Heart left ventricle (tissue), 16 donors: Measurements from ENCODE around the gene ZFR2. TPM values are rescaled to one million over a fixed set of nuclear protein-coding genes. Genes with fewer than 3 reads are reported as not detected.

Experiments
- ATAC-seq, 4 donors: fragments of 200-7000 bp; cut with Tn5 transposase; one replicate each; pipeline ENCODE4 v1.9.1; 2020 to 2022; ENCODE audit warnings: moderate library complexity in 4 of 4, mild to moderate bottlenecking in 3 of 4, moderate number of reproducible peaks in 1 of 4
- DNase-seq, 5 donors: peaks; one replicate each; pipeline ENCODE4 v3.0.0-alpha.2; 2020
- H3K27ac ChIP-seq, 12 donors: fragments of 200-600 bp; sonication (generic) in 4 of 12; one replicate each; pipeline versions ENCODE4 v1.5.0 to v1.8.0; 2016 to 2022; ENCODE audit warnings: mild to moderate bottlenecking in 2 of 12
- H3K27me3 ChIP-seq, 9 donors: fragments of 200-600 bp; sonication (generic) in 2 of 9; one replicate each; pipeline versions ENCODE4 v1.5.1 to v1.8.0; 2016 to 2022; ENCODE audit warnings: mild to moderate bottlenecking in 3 of 9
- H3K36me3 ChIP-seq, 9 donors: fragments of 200-600 bp; sonication (generic) in 2 of 9; one replicate each; pipeline versions ENCODE4 v1.5.0 to v1.8.0; 2018 to 2022; ENCODE audit warnings: mild to moderate bottlenecking in 2 of 9
- H3K4me1 ChIP-seq, 12 donors: fragments of 200-600 bp; sonication (generic) in 4 of 12; one replicate each; pipeline versions ENCODE4 v1.5.0 to v1.8.0; 2016 to 2022; ENCODE audit warnings: mild to moderate bottlenecking in 3 of 12
- H3K4me3 ChIP-seq, 12 donors: fragments of 200-600 bp; sonication (generic) in 4 of 12; one replicate each; pipeline versions ENCODE4 v1.5.0 to v1.8.0; 2017 to 2022; ENCODE audit warnings: mild to moderate bottlenecking in 9 of 12, moderate library complexity in 4 of 12
- H3K9me3 ChIP-seq, 12 donors: fragments of 200-600 bp; sonication (generic) in 4 of 12; one replicate each; pipeline versions ENCODE4 v1.5.0 to v1.8.0; 2016 to 2022; ENCODE audit warnings: mild to moderate bottlenecking in 1 of 12
- CTCF ChIP-seq, 12 donors: fragments of 200-600 bp; sonication (generic) in 4 of 12; IDR thresholded peaks; one replicate each; pipeline versions ENCODE4 v1.5.0 to v1.8.0; 2018 to 2022; ENCODE audit warnings: antibody characterized with exemption in 12 of 12, mild to moderate bottlenecking in 5 of 12
- POLR2A ChIP-seq, 2 donors: fragments of 450-650 bp; IDR thresholded peaks; one replicate each; pipeline ENCODE4 v1.6.1; 2017; ENCODE audit warnings: antibody characterized with exemption in 2 of 2, mild to moderate bottlenecking in 2 of 2, moderate library complexity in 2 of 2
- WGBS, 4 donors: extraction: QIAGEN DNeasy Blood & Tissue Kit in 2 of 4; methylation state at CpG; one replicate each; pipeline versions ENCODE4 v1.1.5 to v1.1.7; 2013 to 2018; 5-methylcytosine and 5-hydroxymethylcytosine counted together
- intact Hi-C, 10 donors: fragments of 100-400 bp; cut with DNase I; formaldehyde crosslinking; loops; one replicate each; pipeline versions ENCODE4 v1.11.1 to v1.14.2; 2022
- polyA plus RNA-seq, 2 donors: library from polyadenylated mRNA; stranded (reverse); fragments of 200-250 nt; gene quantifications; one replicate each; pipeline ENCODE4 v1.2.3, GENCODE V29; 2013
- total RNA-seq, 9 donors: library from RNA; depleted of rRNA in 2 of 9; stranded (reverse); fragments of >200 nt in 2 of 9; fragmentation: NEBNext Ultra II Directional in 3 of 9; extraction: Animal tissue kit (Norgen Biotek cat#: 25700) in 3 of 9; gene quantifications; one replicate each; pipeline versions ENCODE4 v1.1.0 to v1.2.4, GENCODE V29; 2016 to 2023
- donor health status: ischemic (EF 13 %, LVEDD 7.1; RV severe dilation, severe dysfunction).
- donor health status: healthy with polysubstance abuse.
- donor health status: DM: no; HTN: yes; CAD: no.
- donor health status: DM: no; HTN: no; CAD: no.
- donor health status: ischemic (EF 25% LVEDD 6.9; RV normal size, moderate dysfunction).
- donor health status: ischemic (EF 25% LVEDD 5.7; RV mildly dilated, moderate dysfunction).
- donor health status: healthy.
- donor health status: DM: yes; HTN: yes; CAD: no.
- donor health status: ischemic (EF 35%, LVEDD 5.7; RV mildly dilated, moderate dysfunction).
- donor health status: nonischemic (EF 11% LVEDD 7.7; RV severe dilation, severe dysfunction).
- donor health status: DM: yes; HTN: yes; CAD: no.
- donor health status: PGD.
- donor health status: ischemic (EF 29% LVEDD 5.4; RV normal size, mild dysfunction).
- donor health status: nonischemic (EF 23%, LVEDD 6.1; RV moderate dilation, normal function).

ZFR2 gene
- total and polyA plus RNA-seq, 11 donors = 0.08 to 0.16 TPM; not detected in 9

GRCh38 chr19:3774621-3775373 is 94.0 kb downstream of the ZFR2 start:
- no peaks in the 10 kb centered on the region for H3K4me1 ChIP-seq
- no peaks in the 10 kb centered on the region for H3K36me3 ChIP-seq
- H3K27ac ChIP-seq = no peak overlapping the region
- WGBS, 4 donors = 68 to 72% (median 70%) methylated on average over 15 to 25 of the region's 25 CpGs
- intact Hi-C loops = loop anchor here in 1 of 10 donors (10.0 kb wide), 1 partner anchor 150 kb away; no protein-coding TSS in a partner anchor
- H3K9me3 ChIP-seq = no peaks in the 10 kb centered on the region
- TF ChIP-seq CTCF (IDR thresholded peaks at IDR 0.05) (no peak), POLR2A (IDR thresholded peaks at IDR 0.05) (no peak)
- no peak overlapping the region for H3K4me3 ChIP-seq
- ATAC-seq (no peak), DNase-seq (no peak)
- no peaks in the 10 kb centered on the region for H3K27me3 ChIP-seq

DNA sequence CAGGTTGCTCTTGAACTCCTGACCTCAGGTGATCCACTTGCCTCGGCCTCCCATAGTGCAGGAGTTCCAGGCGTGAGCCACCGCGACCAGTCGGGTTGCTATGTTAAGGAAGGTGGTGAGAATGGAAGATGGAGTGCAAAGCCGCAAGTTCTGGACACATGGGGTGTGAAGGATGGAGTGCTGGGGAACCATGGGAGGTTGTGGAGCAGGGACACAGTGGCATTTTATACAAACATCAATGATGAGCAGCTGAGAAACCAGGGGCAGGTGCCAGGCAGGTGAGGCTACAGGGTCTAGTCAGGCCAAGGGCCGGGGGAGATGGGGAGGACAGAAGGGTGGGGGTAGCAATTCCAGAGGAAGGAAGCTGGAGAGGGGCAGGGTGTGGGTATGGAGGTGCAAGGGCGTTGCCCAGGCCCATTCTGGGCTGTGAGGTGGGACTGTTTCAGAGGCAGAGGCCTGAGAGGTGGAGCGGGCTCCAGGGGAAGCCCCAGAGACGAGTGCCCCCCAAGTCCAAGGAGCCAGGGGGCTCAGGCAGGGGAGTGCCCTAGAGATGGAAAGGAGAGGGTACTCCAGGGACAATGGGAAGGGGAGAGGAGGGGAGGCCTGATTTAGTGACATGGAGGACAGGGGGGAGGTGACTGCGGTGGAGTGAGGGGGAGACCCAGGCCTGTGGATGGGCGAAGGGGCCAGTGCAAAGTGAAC is 94.9 kb downstream of the ZFR2 start:
- H3K36me3 ChIP-seq = peaks cover 0 to 2% (median 0%) of the 10 kb centered on the region in 9 donors
- H3K4me1 ChIP-seq = no peaks in the 10 kb centered on the region
- no peaks in the 10 kb centered on the region for H3K9me3 ChIP-seq
- no peaks in the 10 kb centered on the region for H3K27me3 ChIP-seq
- no peak overlapping the region for H3K4me3 ChIP-seq
- no peak for ATAC-seq
- intact Hi-C loops = loop anchor here in 1 of 10 donors (10.0 kb wide), 1 partner anchor 151 kb away; no protein-coding TSS in a partner anchor
- no peak for DNase-seq
- WGBS, 4 donors = 79 to 90% (median 86%) methylated on average over 12 of the region's 12 CpGs
- TF ChIP-seq POLR2A (IDR thresholded peaks at IDR 0.05) = no peak
- TF ChIP-seq CTCF (IDR thresholded peaks at IDR 0.05) = no peak
- H3K27ac ChIP-seq = no peak overlapping the region

DNA sequence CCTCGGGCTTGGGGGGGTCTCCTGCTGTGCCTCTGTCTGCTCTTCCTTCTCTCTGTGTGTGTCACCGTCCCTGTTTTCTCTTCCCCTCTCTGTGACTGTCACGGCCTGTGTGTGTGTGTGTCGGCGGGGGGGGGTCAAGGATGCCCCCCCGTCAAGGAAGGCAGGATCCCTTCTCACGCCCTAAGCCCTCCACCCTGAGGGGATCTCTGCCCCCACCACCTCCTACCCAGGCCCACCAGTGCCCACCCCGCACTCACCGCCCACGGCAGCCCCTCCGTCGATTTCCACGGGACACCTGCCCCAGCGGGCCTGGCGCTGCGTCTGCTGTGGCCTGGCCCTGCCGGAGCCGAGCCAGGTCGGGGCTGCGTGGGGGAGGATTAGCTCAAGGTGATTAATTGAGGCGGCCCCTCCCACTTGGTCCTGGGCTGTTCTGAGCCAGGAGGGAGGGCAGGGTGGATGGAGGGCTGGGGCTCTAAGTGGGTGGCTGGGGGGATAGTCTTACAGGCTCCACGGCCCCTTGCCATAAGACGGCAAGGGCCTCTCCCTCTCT is 96.9 kb downstream of the ZFR2 start, which contains the start of gene RAX2:
TSS of gene RAX2 (minus strand) at position 323 of the 550 bp plus-strand sequence. CDS start 486 bp downstream, outside the sequence.
- ATAC-seq = no peak
- intact Hi-C loops = loop anchor here in 1 of 10 donors (10.0 kb wide), 1 partner anchor 153 kb away; no protein-coding TSS in a partner anchor
- Histone ChIP-seq H3K9me3 (no peaks in the 10 kb centered on the region), H3K27me3 (no peaks in the 10 kb centered on the region), H3K27ac (no peak within 1 kb of the TSS), H3K36me3 (peaks cover 0 to 21% (median 9%) of the 10 kb centered on the region in 9 donors), H3K4me3 (no peak within 1 kb of the TSS), H3K4me1 (no peaks in the 10 kb centered on the region)
- TF ChIP-seq CTCF (IDR thresholded peaks at IDR 0.05) (no peak), POLR2A (IDR thresholded peaks at IDR 0.05) (no peak)
- whole genome bisulfite sequencing, 4 donors = 33 to 54% (median 44%) methylated on average over 18 to 23 of the region's 23 CpGs
- DNase-seq = no peak
